Measurements from ENCODE around the gene TGM5.
A peak's percentile ranks its signal among the peaks of the same experiment; 100 is the strongest.
"Not testable (repeated sequence)": the region's sequence is repeated elsewhere in the genome, so short reads cannot be mapped to it uniquely, and the experiment has no call there.

Gene TGM5

DNA sequence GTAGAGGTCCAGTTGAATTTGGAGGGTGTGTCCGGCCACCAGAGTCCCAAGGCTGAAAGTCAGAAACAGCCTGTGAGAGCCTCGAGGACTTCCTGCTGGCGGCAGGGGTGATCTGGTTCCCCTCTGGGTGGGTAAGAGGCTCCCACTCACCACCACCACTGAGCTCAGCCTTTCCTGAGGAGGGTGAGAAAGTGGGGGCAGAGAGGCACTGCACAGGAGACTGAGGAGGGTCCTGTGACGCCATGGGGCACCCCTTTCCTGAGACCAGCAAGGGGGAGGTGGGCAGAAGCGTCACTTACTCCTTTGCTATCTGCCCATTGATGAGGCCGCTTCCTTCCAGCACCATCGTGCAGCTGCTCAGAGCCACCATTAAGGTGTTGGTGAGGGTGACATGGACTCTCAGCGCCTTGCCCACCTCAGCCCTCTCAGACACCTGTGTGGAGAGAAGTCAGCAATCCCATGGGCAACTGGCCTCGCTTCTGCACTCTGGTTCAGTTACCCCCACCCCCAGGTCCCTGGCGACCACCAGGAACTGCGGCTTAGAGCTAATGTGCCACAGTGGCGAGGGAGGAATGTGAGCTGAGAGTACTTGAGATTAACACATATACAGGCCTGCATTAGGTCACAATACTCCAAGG, 10.0 kb upstream of the TGM5 start:
- no peak for DNase-seq (ENCODE audit: low read depth)

DNA sequence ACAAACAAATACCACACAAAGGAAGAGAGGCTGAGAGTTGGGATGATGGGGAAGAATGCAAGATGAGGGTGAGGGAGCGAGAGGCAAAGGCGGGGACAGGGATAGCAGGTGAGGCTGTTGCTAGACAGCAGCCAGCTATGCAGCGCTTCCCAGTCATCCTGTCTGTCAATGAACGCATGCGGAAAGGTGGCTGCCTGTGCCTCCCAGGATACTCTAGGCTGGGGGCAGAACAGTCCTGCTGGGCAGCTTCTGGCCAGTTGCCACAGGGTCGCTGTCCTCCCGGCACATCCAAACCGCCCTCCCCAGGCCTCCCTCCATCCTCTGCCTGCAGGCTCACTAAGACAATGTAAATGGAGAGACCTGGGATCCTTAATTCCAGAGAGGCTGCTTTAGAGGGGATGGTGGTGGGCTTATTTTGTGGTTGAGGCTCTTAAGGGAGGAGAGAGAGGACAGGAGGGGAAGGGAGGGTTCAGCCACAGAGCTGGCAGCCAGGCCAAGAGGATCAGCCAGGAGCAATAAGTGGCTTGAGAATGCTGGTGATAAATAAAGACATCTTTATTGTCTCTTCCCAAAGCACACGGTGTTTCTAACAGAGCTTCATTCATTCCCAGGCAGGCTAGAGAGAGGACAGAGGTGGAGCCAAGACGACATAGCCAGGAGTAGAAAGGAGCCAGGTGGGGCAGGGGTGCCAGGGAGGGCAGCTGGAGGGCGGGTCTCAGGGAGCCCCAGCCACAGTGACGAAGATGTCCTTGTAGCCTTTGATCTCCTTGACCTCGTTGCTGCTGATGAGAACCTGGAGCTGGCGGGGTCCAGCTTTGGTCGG, 9.2 kb upstream of the TGM5 start:
- DNase-seq (ENCODE audit: low read depth) = no peak

DNA sequence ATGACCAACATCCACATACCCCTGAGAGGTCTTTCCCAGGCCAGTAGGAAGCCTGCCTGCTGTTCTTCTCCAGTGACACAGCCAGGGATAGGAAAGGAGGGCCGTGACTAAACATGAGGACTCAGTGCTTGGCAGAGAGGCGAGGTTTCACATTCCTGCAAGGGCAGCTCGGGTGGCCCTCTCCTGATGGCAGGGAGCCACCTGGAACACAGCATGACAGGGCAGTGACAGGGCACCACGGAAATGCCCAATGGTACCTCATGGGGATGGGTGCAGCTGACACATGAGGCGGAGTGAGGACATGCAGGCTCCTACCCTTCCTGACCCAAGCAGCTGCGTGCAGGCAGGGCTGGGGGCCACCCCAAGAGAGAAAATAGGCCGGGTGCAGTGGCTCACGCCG, 7.4 kb upstream of the TGM5 start:
- DNase-seq (ENCODE audit: low read depth) = no peak

DNA sequence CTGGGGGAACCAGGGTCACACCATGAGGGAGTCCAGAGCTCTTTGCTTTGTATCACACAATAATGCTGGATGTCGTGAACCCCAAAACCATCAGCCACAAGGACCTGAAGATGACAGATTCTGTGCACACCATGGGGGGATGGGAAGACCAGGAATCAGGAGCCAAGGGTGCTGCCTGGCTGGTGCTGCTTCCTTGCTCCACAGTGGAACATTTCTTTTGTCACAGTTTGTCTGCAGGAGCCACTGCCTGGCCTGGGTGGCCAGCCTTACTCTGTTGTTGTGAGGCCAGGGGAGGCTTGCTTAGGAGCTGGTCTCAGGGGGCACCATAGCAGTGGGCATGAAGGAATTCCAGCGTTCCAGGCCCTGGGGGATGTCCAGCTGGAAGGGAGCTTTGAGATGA, 6.5 kb upstream of the TGM5 start:
- DNase-seq (ENCODE audit: low read depth) = no peak

DNA sequence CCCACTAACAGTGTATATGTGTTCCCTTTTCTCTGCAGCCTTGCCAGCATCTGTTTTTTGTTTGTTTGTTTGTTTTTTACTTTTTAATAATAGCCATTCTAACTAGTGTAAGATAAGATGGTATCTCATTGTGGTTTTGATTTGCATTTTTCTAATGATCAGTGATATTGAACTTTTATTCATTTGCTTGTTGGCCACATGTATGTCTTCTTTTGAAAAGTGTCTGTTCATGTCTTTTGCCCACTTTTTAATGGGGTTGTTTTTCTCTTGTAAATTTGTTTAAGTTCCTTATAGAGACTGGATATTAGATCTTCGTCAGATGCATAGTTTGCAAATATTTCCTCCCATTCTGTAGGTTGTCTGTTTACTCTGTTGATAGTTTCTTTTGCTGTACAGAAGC, 5.2 kb upstream of the TGM5 start:
- DNase-seq (ENCODE audit: low read depth) = not testable (repeated sequence)

DNA sequence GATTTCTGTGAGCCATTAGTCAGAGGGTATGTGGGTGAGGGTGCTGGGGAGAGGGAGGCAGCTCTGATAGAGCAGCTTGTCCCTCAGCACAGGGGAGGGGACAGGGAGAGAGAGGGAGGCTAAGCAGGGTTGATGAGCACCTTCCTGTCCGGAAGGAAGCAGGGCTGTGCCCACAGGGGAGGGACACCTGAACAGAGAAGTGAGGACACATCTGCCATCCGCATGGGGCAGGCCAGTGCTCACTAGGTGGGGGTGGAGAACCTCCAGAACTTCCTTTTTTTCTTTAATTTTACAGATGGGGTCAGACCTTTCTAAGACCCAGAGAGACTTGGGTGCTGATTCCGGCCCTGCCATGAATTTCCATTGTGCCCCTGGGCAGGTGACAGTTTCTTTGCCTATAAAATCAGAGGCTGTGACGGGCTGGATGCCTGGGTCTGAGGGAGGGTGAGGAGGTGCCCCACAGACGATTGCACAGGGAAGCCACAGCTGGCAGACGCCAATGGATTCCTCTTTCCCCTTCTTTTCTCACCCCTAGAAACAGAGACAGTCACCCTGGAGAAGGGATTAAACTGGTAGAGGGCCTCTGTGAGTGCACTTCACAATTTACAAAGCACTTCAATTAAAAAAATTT, 4.1 kb upstream of the TGM5 start:
- DNase-seq (ENCODE audit: low read depth) = no peak

DNA sequence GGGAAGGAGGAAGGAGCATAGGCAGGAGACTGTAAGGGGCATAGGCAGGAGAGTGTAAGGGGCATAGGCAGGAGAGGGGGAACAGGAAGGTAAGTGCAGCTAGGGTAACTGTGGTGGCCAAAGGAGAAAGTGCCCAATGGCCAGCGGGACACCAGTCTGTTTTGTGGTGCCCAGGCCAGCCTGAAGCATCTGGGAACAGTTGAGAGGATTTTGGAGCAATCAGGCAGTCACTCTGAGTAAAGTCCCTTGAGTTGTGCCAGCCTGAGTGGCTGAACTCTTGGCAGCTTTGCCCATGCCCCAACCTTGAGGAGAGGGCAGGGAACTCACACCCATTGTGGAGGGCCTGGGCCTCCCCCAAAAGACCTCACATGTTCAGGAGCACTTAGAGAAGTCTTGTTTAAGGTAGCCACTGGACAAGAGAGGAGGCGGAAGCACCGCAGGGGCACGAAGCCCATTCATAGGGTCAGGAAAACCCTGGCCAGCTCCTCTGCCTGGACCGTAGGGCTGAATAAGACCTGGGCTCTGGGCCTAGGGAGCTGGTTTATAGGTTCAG, 3.5 kb upstream of the TGM5 start:
- DNase-seq (ENCODE audit: low read depth) = no peak

DNA sequence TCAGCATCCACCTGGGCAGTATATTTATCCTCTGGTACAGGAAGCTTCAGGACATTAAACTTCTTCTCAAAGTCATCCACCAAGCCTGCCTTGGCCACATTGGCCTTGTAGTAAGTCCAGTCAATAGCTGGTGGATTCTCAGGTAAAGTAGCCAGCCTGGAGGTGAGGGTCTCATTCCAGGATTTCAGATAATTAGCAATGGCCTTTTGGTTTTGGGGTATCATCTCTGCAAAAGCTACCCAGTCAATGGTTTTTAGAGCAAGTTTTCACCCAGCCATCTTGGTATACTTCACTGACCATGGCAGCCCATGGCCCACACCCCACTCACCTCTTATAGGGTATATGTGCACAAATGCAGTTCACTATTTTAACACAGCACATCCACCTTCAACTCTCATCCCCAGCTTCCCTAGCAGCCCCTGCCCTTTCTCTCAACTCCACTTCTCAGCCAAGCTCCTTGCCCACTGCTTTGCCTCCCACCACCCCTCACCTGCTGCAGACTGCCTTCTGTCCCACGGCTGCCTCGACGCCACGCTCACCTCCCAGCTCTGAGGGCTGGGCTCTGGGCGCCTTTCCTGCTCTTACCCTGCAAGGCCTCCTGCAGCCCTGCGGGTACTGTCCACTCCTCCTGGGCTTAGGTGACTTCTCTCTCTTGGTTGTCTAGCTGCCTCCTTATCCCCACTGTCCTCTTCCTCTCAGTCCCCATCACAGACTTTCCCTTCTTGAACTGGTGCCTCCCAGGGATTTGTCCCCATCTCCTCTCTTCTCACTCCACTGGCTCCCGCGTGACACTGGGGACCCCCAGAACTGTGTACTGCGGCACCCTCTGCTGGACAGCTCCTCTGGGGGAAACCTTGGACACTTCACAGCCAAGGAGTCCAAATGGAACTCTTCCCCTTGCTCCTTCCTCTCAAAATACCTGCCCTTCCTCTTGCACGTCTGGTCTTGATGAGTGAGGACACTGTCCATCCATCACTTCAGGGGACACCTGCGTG, 1.7 kb upstream of the TGM5 start:
- DNase-seq (ENCODE audit: low read depth) = no peak

DNA sequence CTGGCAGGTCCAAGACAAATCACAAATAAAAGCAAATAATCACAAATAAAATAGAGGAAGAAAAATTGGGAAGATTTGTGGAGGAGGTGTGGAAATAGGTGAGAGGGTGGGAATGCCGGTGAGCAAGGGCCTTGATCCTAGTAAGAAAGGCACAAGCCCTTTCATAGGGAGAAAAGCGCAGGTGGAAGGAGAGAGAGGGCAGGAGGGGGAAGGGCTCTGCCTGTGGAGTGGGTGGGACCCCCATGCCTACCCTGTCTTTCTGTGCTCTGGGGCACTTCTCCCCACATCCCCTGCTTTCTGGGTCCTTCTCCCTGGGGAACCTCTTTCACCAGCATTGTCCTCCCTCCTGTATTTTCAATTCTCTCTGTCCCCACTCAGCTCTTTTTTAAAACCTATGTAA, 711 bp upstream of the TGM5 start:
- DNase-seq (ENCODE audit: low read depth) = no peak

DNA sequence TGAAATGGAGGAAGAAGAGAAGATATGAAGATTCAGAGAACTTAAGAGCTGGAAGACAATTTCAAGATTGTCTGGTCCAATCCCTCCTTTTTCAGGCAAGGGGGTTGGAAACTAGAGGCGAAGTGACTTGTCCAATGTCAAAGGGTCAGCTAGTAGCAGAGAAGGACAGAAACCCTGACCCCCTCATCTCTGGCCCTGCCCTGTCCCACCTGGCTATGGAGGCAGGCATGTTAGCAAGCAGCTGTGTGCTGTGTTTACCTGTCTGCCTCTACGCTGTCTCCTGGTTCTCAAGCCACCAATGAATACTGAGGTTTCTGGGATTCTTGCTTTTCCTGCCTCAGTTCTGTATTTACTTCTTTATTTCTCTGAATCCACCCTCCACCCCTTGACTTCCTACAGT, 342 bp downstream of the TGM5 start:
- DNase-seq (ENCODE audit: low read depth) = no peak

DNA sequence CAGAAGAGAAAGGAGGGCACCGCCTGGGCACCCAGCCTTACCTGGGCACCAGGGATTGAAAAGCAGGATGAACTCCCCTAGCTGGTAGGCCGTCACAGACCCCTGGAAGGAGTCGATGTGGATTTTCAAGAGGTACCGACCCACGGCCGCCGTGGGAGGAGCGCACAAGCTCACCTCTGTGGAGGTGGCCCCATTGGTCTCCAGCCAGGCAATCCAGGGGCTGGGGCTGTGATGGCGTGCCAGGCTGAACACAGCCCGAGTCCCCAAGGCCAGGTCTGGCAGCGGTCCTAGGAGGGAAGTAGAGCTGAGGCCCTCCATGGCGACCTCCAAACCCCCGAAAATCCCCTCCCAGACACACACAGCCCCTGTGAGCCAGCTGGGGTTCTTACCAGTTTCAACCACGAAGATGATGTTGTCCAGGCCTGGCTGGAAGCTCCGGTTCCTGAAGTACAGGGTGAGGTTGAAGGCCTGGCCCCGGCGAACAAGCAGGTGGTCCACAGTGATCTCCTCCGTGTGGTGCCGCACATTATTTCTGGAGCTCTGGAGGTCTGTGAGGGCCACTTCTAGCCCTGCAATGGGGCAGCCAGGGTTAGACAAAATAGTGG, 6.6 kb downstream of the TGM5 start:
- no peak for DNase-seq (ENCODE audit: low read depth)

DNA sequence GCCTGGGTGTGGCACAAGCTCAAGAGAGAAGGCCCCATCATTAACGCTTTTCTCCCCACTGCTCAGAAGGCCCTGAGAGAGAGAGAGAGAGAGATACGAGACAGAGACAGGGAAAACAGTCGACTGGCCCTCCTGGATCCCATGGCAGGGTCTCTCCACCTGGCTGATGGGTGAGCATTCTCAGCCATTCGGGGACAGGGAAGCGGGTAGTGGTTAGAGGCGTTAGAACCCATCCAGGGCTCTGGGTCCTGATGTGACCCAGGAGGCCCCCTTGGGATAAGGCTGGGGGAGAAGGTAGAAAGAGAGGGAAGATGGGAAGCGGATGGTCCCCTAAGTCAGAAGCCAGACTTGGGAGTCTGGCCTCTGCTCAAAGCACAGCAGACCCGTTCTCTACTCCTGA, 7.9 kb downstream of the TGM5 start:
- no peak for DNase-seq (ENCODE audit: low read depth)

DNA sequence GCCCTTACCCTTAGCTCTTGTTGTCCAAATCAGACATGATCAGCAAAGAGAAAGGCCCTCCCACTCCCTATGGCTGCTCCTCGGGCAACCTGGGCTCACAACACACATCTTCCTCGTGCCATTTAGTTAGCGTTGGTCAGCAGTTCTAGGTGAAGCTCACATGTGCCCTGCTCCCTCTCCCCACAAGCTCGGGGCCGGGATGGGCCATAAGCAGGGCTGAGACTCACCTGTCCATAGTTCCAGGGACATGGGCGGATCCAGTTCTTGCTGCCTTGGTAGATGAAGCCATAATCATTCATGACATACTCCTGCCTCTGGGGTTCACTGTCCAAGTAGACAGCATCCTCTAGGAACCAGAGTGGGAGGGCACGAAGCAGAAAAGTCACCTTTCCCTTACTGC, 10.4 kb downstream of the TGM5 start:
- no peak for DNase-seq (ENCODE audit: low read depth)

DNA sequence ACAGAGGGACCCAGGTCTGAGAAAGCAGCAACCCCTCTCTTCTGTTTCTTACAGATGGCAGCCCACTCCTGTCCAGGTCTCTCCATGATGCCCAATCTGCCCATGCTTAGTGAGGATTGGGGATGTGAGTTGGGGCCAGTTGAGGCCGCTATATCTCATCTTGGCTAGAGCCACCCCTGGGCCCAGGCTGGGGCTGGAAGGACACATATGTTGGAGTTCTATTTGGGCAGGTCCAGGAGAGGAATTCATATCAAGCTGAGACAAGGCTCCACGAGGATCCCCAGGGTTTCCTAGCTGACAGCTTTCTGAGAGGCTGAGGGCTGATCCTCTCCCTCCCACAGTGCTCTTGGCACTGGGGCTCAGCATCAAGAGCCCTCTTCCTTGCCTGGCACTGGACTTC, 11.4 kb downstream of the TGM5 start:
- DNase-seq (ENCODE audit: low read depth) = no peak

DNA sequence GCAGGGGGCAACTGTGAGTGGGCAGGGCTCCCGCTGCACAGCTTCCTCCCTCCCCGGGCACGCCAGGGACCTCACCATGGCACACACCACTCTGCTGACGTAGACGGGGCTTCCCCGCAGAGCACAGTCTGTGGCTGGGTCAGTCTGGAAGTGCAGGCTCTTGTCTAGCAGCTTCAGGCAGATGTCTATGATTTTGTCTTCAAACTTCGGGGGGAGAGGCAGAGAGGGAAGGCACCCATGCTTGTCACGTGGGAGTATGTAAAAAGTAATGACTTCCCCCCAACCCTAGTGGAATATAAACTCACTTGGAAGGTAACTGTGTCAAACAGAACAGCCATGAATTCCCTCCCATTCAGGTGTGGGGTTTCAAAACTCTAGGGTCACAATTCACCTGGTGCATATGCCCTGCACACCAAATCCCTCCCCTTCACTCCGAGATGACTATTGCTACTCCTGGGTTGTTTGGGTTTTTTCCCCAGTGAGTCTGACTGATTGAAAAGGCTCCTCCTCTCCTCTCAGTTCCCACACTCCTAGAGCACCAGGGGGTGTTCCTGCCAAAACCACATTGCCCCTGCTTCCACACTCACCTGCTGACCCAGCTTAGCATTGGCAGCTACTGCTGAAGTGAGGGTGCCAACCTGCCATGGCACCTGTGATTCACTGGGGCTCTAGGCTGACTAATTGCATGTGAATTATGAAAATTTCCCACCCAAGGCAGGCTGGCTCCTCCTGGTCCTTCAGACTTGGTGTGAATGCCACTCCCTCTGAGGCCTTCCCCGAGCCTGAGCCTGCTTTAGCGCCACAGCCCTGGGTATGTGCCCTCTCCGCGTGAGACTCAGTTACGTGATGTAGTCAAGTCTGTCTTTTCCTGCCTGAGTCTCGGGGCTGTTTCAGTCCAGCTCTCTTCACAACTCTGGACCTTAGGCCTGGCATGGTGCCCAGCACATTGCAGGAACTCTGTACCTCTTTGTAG, 13.0 kb downstream of the TGM5 start:
- DNase-seq (ENCODE audit: low read depth) = no peak

DNA sequence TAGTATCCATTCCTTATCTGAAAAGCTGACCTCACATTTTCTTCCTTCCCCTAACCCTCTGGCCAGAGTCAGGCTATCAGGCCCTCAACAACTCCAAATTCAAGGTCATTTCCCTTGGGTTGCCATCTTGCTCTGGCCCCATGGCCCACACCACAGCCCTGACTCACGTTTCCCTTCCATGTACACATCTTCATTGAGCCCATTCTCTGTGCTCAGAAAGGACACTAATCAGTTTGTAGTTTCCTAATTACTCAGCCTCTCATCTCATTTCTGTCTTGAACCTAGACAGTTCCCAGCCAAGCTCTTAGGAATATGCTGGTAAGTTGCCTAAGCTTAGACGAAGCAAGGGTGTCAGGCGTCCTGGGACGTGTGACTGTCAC, 14.9 kb downstream of the TGM5 start:
- no peak for DNase-seq (ENCODE audit: low read depth)

DNA sequence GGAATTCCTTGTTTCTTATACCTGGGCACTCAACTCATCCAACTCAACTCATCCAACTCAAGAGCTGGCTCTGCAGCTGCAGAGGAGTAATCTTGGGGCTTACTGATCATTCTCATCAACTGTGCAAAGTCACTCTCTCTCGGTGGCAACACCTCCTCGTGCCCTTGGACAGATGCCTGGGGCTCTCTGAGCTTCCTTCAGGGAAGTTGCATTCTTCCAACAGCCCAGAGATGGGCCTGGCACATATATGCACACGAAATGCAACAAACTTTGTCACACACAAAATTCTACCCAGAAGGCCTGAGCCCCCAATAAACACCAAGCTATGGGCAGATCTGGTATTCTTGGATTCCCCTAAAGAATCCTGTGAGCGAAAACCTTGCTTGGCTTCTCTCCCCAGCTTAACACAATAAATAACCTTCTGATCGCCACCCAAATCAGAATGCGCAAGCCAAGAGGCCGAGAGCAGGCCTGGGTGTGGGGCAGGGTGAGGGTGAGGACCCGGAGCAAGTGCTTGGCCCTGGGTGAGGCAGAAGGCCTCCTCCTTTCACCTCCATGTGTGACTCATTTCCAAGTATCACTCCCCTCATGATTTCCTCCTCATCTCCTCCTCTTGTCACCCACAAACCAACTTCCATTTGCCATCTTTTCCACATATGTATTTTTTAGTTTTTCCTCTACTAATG, 15.4 kb downstream of the TGM5 start:
- DNase-seq (ENCODE audit: low read depth) = no peak

DNA sequence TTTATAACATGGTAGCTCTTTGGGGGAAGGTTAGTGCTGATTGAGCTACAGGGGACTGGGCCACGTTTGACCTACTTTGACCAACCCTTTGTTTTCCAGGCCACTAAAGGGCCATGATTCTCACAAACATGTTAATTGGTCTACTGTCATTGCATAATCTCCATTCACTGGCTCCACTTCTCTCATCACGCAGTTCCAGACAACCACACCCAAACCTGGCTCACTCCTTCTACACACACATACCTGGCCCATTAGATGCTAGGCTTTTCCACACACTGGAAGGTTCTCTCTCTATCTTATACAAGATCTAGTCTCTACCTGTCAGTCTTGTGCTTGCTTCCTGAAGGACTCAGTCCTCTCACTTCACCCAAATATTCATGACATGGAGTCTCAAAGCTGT, 15.9 kb downstream of the TGM5 start:
- no peak for DNase-seq (ENCODE audit: low read depth)

DNA sequence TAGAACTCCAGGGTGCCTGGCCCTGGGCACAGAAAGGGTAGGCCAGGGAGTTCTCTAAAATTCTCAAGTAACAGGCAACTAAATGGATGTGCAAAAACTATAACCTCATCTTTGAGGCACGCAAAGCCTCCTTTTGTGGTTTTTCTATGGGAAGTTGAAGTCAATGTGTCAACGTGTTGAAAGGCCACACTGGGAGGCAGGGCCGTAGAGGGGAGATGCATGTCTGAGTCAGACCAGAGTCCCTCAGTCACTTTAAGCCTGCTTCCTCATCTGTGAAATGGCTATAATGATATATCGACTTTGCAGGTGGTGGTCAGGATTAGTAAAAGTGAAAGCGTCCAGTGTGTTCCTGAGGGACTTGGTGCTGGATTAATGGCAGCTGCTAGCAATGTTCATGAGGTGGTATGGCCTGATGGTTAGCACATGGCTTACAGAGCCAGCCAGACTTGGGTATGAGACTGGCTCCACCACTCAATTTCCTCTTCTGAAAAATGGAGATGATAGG, 17.0 kb downstream of the TGM5 start:
- DNase-seq (ENCODE audit: low read depth) = peak; percentile 55

DNA sequence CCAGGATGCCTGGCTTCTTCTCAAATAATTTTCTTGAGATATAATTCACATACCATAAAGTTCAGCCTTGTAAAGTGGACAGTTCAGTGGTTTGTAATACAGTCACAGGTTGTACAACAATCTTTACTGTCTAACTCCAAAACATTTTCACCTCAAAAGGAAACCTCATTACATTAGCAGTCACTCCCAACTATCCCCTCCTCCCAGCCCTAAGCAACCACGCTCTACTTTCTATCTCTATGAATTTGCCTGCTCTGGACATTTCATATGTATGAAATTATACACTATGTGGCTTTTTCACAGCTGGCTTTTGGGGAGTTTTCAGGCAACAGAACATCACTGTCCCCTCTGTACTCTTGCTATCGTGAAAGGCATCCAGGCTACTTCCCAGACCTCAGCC, 17.5 kb downstream of the TGM5 start:
- DNase-seq (ENCODE audit: low read depth) = no peak

All from HS-5 (cell line).